DOHH2 (cell line): ENCODE measurements around the gene APOBEC3B.

Experiments
- EZH2phosphoT487 ChIP-seq: fragments of 200-600 bp; sonication (generic); IDR thresholded peaks from 2 replicates; pipeline ENCODE4 v1.6.1; 2017; ENCODE audit warnings: borderline replicate concordance, mild to moderate bottlenecking, antibody characterized with exemption, low read length, moderate library complexity, mixed read lengths
- TF ChIP-seq, protein P1 (sequence below): fragments of 200-600 bp; sonication (generic); IDR thresholded peaks from one replicate; pipeline ENCODE4 v1.5.1; 2014; ENCODE audit warnings: antibody characterized with exemption, mild to moderate bottlenecking, low read depth, low read length; ENCODE audit not compliant: poor library complexity, severe bottlenecking

DNA sequence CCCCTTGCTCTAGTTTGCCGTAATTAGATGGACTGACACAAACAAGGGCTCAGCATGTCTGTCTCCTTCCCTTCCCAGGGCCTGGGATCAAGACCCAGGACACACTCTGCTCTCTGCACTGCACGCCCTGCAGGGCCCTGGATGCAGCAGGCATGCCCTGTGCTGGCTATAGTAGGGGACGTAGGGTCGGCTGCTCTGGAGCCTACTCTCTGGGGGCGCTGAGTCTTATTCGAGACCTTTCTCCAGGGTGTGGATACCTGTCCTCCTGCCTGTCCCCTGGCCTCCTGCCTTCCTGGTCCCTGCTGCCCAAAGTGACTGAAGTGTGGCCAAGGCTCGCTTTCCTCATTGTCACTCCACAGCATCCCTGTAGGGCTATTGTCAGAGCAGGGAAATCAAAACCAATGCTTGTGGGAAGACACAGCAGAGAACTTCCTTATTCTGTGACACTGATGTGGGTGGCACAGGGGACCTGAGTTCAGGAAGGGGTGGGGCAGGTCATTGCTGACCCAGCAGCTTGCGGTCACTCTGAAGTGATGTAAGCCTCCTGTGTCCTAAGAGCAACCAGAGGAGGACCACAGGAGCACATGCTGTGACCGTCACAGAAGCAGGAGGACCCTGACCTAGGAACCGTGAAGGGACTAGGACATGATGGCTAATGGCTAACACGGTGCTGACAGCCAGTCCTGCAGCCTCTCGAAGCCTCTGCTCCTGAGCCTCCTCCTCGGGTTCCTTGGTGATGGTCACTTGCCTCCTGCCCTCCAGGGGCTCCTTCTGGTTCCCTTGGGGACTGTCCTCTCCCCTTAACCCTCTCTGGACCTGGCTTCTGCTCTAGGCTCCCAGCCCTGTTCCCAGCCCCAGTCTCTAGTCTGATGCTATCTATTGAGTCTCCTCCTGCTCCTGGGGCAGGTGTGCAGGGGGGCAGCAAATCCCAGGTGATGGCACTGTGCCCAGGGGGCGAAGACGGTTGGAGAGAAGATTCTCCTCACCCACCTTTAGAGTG, 14.4 kb upstream of the APOBEC3B start:
- TF ChIP-seq, protein P1, sequence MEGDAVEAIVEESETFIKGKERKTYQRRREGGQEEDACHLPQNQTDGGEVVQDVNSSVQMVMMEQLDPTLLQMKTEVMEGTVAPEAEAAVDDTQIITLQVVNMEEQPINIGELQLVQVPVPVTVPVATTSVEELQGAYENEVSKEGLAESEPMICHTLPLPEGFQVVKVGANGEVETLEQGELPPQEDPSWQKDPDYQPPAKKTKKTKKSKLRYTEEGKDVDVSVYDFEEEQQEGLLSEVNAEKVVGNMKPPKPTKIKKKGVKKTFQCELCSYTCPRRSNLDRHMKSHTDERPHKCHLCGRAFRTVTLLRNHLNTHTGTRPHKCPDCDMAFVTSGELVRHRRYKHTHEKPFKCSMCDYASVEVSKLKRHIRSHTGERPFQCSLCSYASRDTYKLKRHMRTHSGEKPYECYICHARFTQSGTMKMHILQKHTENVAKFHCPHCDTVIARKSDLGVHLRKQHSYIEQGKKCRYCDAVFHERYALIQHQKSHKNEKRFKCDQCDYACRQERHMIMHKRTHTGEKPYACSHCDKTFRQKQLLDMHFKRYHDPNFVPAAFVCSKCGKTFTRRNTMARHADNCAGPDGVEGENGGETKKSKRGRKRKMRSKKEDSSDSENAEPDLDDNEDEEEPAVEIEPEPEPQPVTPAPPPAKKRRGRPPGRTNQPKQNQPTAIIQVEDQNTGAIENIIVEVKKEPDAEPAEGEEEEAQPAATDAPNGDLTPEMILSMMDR: no peak
- no peak for TF ChIP-seq EZH2phosphoT487
